HepG2 (cell line): ENCODE measurements around the gene ANAPC2.

Experiments used
- EHMT2 ChIP-seq: fragments of 200-600 bp; sonication (generic); IDR thresholded peaks from 2 replicates; pipeline ENCODE4 v1.7.0; 2017; ENCODE audit warnings: antibody characterized with exemption, low read depth, low read length, borderline replicate concordance
- HMG20A ChIP-seq: IDR thresholded peaks from 2 replicates; pipeline ENCODE4 v1.6.1; 2016; ENCODE audit warnings: borderline replicate concordance
- TAF1 ChIP-seq: sonication (generic); formaldehyde crosslinking; IDR thresholded peaks from 2 replicates; pipeline ENCODE4 v1.4.0; 2020; ENCODE audit warnings: missing genetic modification reagents
- THYN1 ChIP-seq: sonication (generic); formaldehyde crosslinking; IDR thresholded peaks from 2 replicates; pipeline ENCODE4 v1.8.1; 2023; ENCODE audit warnings: low read depth, mild to moderate bottlenecking, moderate library complexity, missing genetic modification reagents, borderline replicate concordance
- ZNF3 ChIP-seq: IDR thresholded peaks from 2 replicates; pipeline ENCODE4 v1.7.0; 2017; ENCODE audit warnings: inconsistent platforms
- ZNF589 ChIP-seq: sonication (generic); formaldehyde crosslinking; conservative IDR thresholded peaks from 2 replicates; pipeline ENCODE4 v1.8.0; 2022; ENCODE audit warnings: mild to moderate bottlenecking, moderate library complexity, missing genetic modification reagents
- TF ChIP-seq, protein P1 (sequence below): sonication (generic); formaldehyde crosslinking; IDR thresholded peaks from 2 replicates; pipeline ENCODE4 v1.8.1; 2023; ENCODE audit warnings: missing genetic modification reagents, inconsistent platforms, borderline replicate concordance
- TF ChIP-seq, protein P2 (sequence below): sonication (generic); formaldehyde crosslinking; IDR thresholded peaks from 2 replicates; pipeline ENCODE4 v1.4.0; 2020; ENCODE audit warnings: mild to moderate bottlenecking, missing genetic modification reagents

GRCh38 chr9:137192859-137193258 lies 4.5 kb upstream of the ANAPC2 start:
- no peak for TF ChIP-seq HMG20A (CRISPR knock-in tag)
- no peak for TF ChIP-seq TAF1 (CRISPR knock-in tag)
- no peak for TF ChIP-seq EHMT2
- TF ChIP-seq, protein P1, sequence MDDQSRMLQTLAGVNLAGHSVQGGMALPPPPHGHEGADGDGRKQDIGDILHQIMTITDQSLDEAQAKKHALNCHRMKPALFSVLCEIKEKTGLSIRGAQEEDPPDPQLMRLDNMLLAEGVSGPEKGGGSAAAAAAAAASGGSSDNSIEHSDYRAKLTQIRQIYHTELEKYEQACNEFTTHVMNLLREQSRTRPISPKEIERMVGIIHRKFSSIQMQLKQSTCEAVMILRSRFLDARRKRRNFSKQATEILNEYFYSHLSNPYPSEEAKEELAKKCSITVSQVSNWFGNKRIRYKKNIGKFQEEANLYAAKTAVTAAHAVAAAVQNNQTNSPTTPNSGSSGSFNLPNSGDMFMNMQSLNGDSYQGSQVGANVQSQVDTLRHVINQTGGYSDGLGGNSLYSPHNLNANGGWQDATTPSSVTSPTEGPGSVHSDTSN (CRISPR knock-in tag): no peak
- no peak for TF ChIP-seq ZNF3 (CRISPR knock-in tag)
- no peak for TF ChIP-seq THYN1 (CRISPR knock-in tag)
- no peak for TF ChIP-seq ZNF589 (CRISPR knock-in tag)
- TF ChIP-seq, protein P2, sequence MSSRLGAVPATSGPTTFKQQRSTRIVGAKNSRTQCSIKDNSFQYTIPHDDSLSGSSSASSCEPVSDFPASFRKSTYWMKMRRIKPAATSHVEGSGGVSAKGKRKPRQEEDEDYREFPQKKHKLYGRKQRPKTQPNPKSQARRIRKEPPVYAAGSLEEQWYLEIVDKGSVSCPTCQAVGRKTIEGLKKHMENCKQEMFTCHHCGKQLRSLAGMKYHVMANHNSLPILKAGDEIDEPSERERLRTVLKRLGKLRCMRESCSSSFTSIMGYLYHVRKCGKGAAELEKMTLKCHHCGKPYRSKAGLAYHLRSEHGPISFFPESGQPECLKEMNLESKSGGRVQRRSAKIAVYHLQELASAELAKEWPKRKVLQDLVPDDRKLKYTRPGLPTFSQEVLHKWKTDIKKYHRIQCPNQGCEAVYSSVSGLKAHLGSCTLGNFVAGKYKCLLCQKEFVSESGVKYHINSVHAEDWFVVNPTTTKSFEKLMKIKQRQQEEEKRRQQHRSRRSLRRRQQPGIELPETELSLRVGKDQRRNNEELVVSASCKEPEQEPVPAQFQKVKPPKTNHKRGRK (CRISPR knock-in tag): no peak
